ENCODE results near the gene BCL11B. TPM values are rescaled to one million over a fixed set of nuclear protein-coding genes. Genes with fewer than 3 reads are reported as not detected.

The BCL11B gene
- total and polyA plus RNA-seq, 2 of the 8 experiments (the other 6 are each of a cell fraction or from before 2014, with no cell fraction given), result 0.63 to 5.9 TPM

- H4K5ac ChIP-seq (ENCODE audit: insufficient read length, low read depth, low read length), result no peak overlapping the region
- CTCF ChIA-PET (ENCODE audit: partially characterized antibody), result interaction anchor here (0.6 to 2.5 kb wide), 6 partner anchors 9 to 125 kb away, joined by 3 to 8 read pairs (median 4); no protein-coding TSS in a partner anchor
- no peaks in the 10 kb centered on the region; a peak in 2 of 7 replicates for H3K4me1 ChIP-seq (replicated peaks in 1 of 4; ENCODE audit: control insufficient read depth in 3 of 4, insufficient read depth in 4 of 4, low read length in 3 of 4)
- WGBS, 2 experiments (ENCODE audit: extremely low coverage in 1 of 2, insufficient coverage in 1 of 2, insufficient read length in 1 of 2, insufficient replicate concordance in 2 of 2, low coverage in 1 of 2, low lambda C conversion rate in 2 of 2, missing lambda C conversion rate in 1 of 2), result 89% methylated on average over 19 of the region's 22 CpGs; no CpG with 5 or more reads in 1 of the 2 experiments
- H2BK120ac ChIP-seq (replicated peaks; ENCODE audit: low read depth, low read length), result no peak overlapping the region
- H3K14ac ChIP-seq (ENCODE audit: insufficient read length), result no peak overlapping the region
- FAIRE-seq, result no peak
- no peaks in the 10 kb centered on the region for H3K36me3 ChIP-seq (ENCODE audit: control insufficient read depth in 2 of 4, insufficient read depth in 4 of 4, low read length in 3 of 4)
- no peak overlapping the region for H3K27ac ChIP-seq (ENCODE audit: low read depth, low read length)
- no peak overlapping the region for H3K4me3 ChIP-seq (ENCODE audit: extremely low read depth in 1 of 4, insufficient read depth in 2 of 4, low read depth in 3 of 4, low read length in 4 of 4)
- H3K4me2 ChIP-seq (ENCODE audit: insufficient read depth in 1 of 2, low read depth in 2 of 2, low read length in 2 of 2), result no peak overlapping the region
- H2BK5ac ChIP-seq (ENCODE audit: low read depth, low read length), result peak overlapping the region; percentile 19; the same call in 1 of the 2 replicates
- no peak overlapping the region; the same call in 1 of the 2 replicates for H2BK12ac ChIP-seq (ENCODE audit: low read depth, low read length)
- no peak for TF ChIP-seq CBX8 (IDR thresholded peaks at IDR 0.05; ENCODE audit: borderline replicate concordance, low read depth, low read length)
- TF ChIP-seq E2F6 (IDR thresholded peaks at IDR 0.05), result peak; percentile 77
- H2AFZ ChIP-seq (ENCODE audit: low read length), result no peak overlapping the region
- H2BK20ac ChIP-seq (ENCODE audit: low read length), result no peak overlapping the region
- H3K79me1 ChIP-seq (ENCODE audit: low read depth, low read length), result no peaks in the 10 kb centered on the region
- no peaks in the 10 kb centered on the region for H3K9me3 ChIP-seq (ENCODE audit: insufficient read depth in 2 of 2, low read depth in 1 of 2, low read length in 1 of 2)
- no peaks in the 10 kb centered on the region for H3K23me2 ChIP-seq (ENCODE audit: low read depth, low read length)
- H3K4ac ChIP-seq (replicated peaks; ENCODE audit: insufficient read length, low read depth, low read length), result no peak overlapping the region
- H3K79me2 ChIP-seq (ENCODE audit: control insufficient read depth in 1 of 2, insufficient read depth in 2 of 2, low read length in 2 of 2), result no peaks in the 10 kb centered on the region
- H3K56ac ChIP-seq (replicated peaks; ENCODE audit: insufficient read length, low read depth, low read length), result no peak overlapping the region
- POLR2A ChIA-PET (ENCODE audit: partially characterized antibody), result interaction anchor here (1.0 to 1.3 kb wide), 2 partner anchors 7 to 85 kb away, joined by 3 read pairs; no protein-coding TSS in a partner anchor
- no peak overlapping the region for H2BK15ac ChIP-seq (ENCODE audit: low read length)
- no peak overlapping the region for H4K91ac ChIP-seq (replicated peaks; ENCODE audit: insufficient read length, low read length)
- H2AK5ac ChIP-seq (ENCODE audit: low read depth, low read length), result no peak overlapping the region
- no peak overlapping the region for H3K9ac ChIP-seq (replicated peaks in 1 of 4; ENCODE audit: extremely low read depth in 1 of 4, low read depth in 3 of 4, low read length in 3 of 4)
- no peak overlapping the region for H3K18ac ChIP-seq (ENCODE audit: extremely low read depth, low read length)
- no peaks in the 10 kb centered on the region for H3K27me3 ChIP-seq (replicated peaks in 1 of 4; ENCODE audit: control insufficient read depth in 3 of 4, extremely low read depth in 1 of 4, insufficient read depth in 3 of 4, low read length in 3 of 4)
- DNase-seq (ENCODE audit: low read depth in 1 of 2, low spot score in 2 of 2), result peak in 1 of 2 experiments; percentile 43
- no peak overlapping the region for H4K8ac ChIP-seq (ENCODE audit: extremely low read depth, insufficient read depth, low read length)
- H3K23ac ChIP-seq (ENCODE audit: insufficient read length), result no peak overlapping the region
- H4K20me1 ChIP-seq (replicated peaks in 1 of 2; ENCODE audit: control insufficient read depth in 1 of 2, insufficient read depth in 2 of 2, low read length in 2 of 2), result no peaks in the 10 kb centered on the region
These were observed 112.4 kb downstream of the BCL11B start for GRCh38 chr14:99159341-99160340.

Measured in H1 (cell line).